Right lobe of liver (tissue), 6 donors: Measurements from ENCODE around the gene FGD5. TPM values are rescaled to one million over a fixed set of nuclear protein-coding genes. Genes with fewer than 3 reads are reported as not detected.

Experiments used
- ATAC-seq, 4 donors: fragments of 200-7000 bp; cut with Tn5 transposase; one replicate each; pipeline ENCODE4 v1.9.1; 2020; ENCODE audit warnings: mild to moderate bottlenecking in 4 of 4, moderate library complexity in 4 of 4
- DNase-seq, 3 donors: peaks; one replicate each; pipeline ENCODE4 v3.0.0-alpha.2; 2020
- H3K27ac ChIP-seq, 3 donors: fragments of 200-600 bp; one replicate each; pipeline ENCODE4 v1.8.0; 2022
- H3K27me3 ChIP-seq, 2 donors: fragments of 200-600 bp; one replicate each; pipeline ENCODE4 v1.8.0; 2022
- H3K36me3 ChIP-seq, 4 donors: fragments of 200-600 bp; sonication (generic) in 1 of 4; one replicate each; pipeline versions ENCODE4 v1.5.1 to v1.8.0; 2017 to 2022; ENCODE audit warnings: control low read depth in 1 of 4
- H3K4me1 ChIP-seq, 4 donors: fragments of 200-600 bp; sonication (generic) in 1 of 4; one replicate each; pipeline versions ENCODE4 v1.5.1 to v1.8.0; 2017 to 2022; ENCODE audit warnings: control low read depth in 1 of 4
- H3K4me3 ChIP-seq, 3 donors: fragments of 200-600 bp; one replicate each; pipeline ENCODE4 v1.8.0; 2022
- H3K9me3 ChIP-seq, 4 donors: fragments of 200-600 bp; sonication (generic) in 1 of 4; one replicate each; pipeline versions ENCODE4 v1.5.1 to v1.8.0; 2017 to 2022; ENCODE audit warnings: control low read depth in 1 of 4
- CTCF ChIP-seq, 4 donors: fragments of 200-600 bp in 3 of 4; fragments of 450-650 bp in 1 of 4; IDR thresholded peaks; one replicate each; pipeline versions ENCODE4 v1.5.1 to v1.8.0; 2016 to 2022; ENCODE audit warnings: antibody characterized with exemption in 4 of 4, mild to moderate bottlenecking in 2 of 4
- POLR2A ChIP-seq: fragments of 450-650 bp; IDR thresholded peaks from one replicate; pipeline ENCODE4 v1.6.1; 2017; ENCODE audit warnings: antibody characterized with exemption, mild to moderate bottlenecking
- WGBS: methylation state at CpG from one replicate; pipeline ENCODE4 v1.1.6; 2018; ENCODE audit warnings: low coverage, low lambda C conversion rate; ENCODE audit not compliant: insufficient coverage; ENCODE audit errors: missing lambda C conversion rate; 5-methylcytosine and 5-hydroxymethylcytosine counted together
- intact Hi-C, 2 donors: fragments of 100-400 bp; cut with DNase I; formaldehyde crosslinking; loops; one replicate each; pipeline versions ENCODE4 v1.11.2 to v1.14.1; 2022
- total RNA-seq, 6 experiments: library from RNA; depleted of rRNA in 2 of 6; stranded (reverse); fragments of >200 nt in 2 of 6; fragmentation: NEBNext Ultra II Directional in 3 of 6; extraction: Animal tissue kit (Norgen Biotek cat#: 25700) in 3 of 6; gene quantifications; one replicate each; pipeline versions ENCODE4 v1.1.0 to v1.2.4, GENCODE V29; 2016 to 2023
- donor health status: DM: no; HTN: yes; CAD: no.
- donor health status: DM: no; HTN: no; CAD: no.
- donor health status: DM: no; HTN: no; CAD: no.
- donor health status: DM: no; HTN: yes; CAD: no.
- donor health status: DM: no; HTN: yes; CAD: no.

FGD5 gene
- total RNA-seq, 6 experiments from 2014 or later: 3.4 to 8.9 (median 5.9) TPM

DNA sequence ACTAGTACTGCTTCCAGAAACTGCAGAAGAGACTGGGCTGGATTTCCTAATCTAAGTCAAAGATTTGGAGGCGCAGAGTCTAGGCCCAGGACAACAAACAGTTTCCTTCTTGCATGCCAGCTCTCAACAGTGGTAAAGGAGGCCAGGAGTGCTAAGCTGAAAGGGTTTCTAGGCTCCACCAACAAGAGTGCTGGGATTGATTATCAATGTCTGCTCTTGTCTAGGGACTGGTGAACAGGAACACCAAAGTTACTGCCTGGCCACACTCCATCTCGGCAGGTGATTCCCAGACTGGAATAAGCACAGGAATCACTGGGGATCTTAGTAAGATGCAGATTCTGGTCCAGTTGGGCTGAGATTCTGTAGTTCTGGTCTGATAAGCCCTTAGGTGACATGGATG is 22.8 kb upstream of the FGD5 start:
- Histone ChIP-seq H3K4me3 (no peak overlapping the region), H3K27me3 (no peaks in the 10 kb centered on the region), H3K9me3 (no peaks in the 10 kb centered on the region), H3K4me1 (no peaks in the 10 kb centered on the region), H3K27ac (no peak overlapping the region), H3K36me3 (no peaks in the 10 kb centered on the region)
- 68% methylated on average over 2 of the region's 2 CpGs for WGBS
- TF ChIP-seq CTCF (IDR thresholded peaks at IDR 0.05): no peak
- no peak for TF ChIP-seq POLR2A
- DNase-seq (no peak), ATAC-seq (no peak)
- intact Hi-C loops: loop anchor here in 1 of 2 donors (10.0 kb wide), 1 partner anchor 119 kb away; no protein-coding TSS in a partner anchor

GRCh38 chr3:14796403-14797077 is 22.2 kb upstream of the FGD5 start:
- WGBS: 72% methylated on average over 9 of the region's 14 CpGs
- Histone ChIP-seq H3K4me3 (no peak overlapping the region), H3K27ac (no peak overlapping the region), H3K9me3 (no peaks in the 10 kb centered on the region), H3K36me3 (no peaks in the 10 kb centered on the region), H3K4me1 (peaks cover 0 to 3% (median 1%) of the 10 kb centered on the region in 4 donors), H3K27me3 (no peaks in the 10 kb centered on the region)
- ATAC-seq (no peak), DNase-seq (peak in 1 of 3 donors; percentile 27)
- intact Hi-C loops: loop anchor here in 1 of 2 donors (10.0 kb wide), 1 partner anchor 118 kb away; no protein-coding TSS in a partner anchor
- TF ChIP-seq POLR2A (no peak), CTCF (IDR thresholded peaks at IDR 0.05) (no peak)

GRCh38 chr3:14797731-14798130 is 21.0 kb upstream of the FGD5 start:
- intact Hi-C loops: loop anchor here in 1 of 2 donors (10.0 kb wide), 1 partner anchor 117 kb away; no protein-coding TSS in a partner anchor
- ATAC-seq (no peak), DNase-seq (no peak)
- no peak overlapping the region for H3K4me3 ChIP-seq
- WGBS: 67% methylated on average over 1 of the region's 4 CpGs
- peaks cover 0 to 15% (median 7%) of the 10 kb centered on the region in 4 donors for H3K4me1 ChIP-seq
- no peak overlapping the region for H3K27ac ChIP-seq
- TF ChIP-seq CTCF (IDR thresholded peaks at IDR 0.05) (no peak), POLR2A (no peak)
- no peaks in the 10 kb centered on the region for H3K36me3 ChIP-seq
- no peaks in the 10 kb centered on the region for H3K9me3 ChIP-seq
- H3K27me3 ChIP-seq: no peaks in the 10 kb centered on the region

GRCh38 chr3:14798231-14798630 is 20.5 kb upstream of the FGD5 start:
- no peaks in the 10 kb centered on the region for H3K36me3 ChIP-seq
- ATAC-seq (no peak), DNase-seq (no peak)
- WGBS: no CpG with 5 or more reads among the region's 6 CpGs
- H3K4me1 ChIP-seq: peaks cover 0 to 20% (median 10%) of the 10 kb centered on the region in 4 donors
- intact Hi-C loops: loop anchor here in 1 of 2 donors (10.0 kb wide), 1 partner anchor 117 kb away; no protein-coding TSS in a partner anchor
- H3K9me3 ChIP-seq: no peaks in the 10 kb centered on the region
- H3K27me3 ChIP-seq: no peaks in the 10 kb centered on the region
- TF ChIP-seq CTCF (IDR thresholded peaks at IDR 0.05): no peak
- no peak for TF ChIP-seq POLR2A
- H3K27ac ChIP-seq: no peak overlapping the region
- no peak overlapping the region for H3K4me3 ChIP-seq
